ENCODE data around the gene NXF1.
"Not testable (repeated sequence)": the region's sequence is repeated elsewhere in the genome, so short reads cannot be mapped to it uniquely, and the experiment has no call there.

Gene NXF1

GRCh38 chr11:62831520-62832335, 26.5 kb upstream of the NXF1 start, which contains the start of gene STX5:
Gene STX5, minus strand, starts transcription at chr11:62832051. Its CDS starts 808 bp downstream, at chr11:62831243.
- peak; percentile 100 for DNase-seq

- DNase-seq: no peak
Observed at GRCh38 chr11:62830904-62831519, 25.8 kb upstream of the NXF1 start.

GRCh38 chr11:62828130-62828529, 22.9 kb upstream of the NXF1 start:
- DNase-seq: not testable (repeated sequence)

GRCh38 chr11:62823677-62824076, 18.4 kb upstream of the NXF1 start:
- no peak for DNase-seq

GRCh38 chr11:62817129-62817528, 11.9 kb upstream of the NXF1 start:
- DNase-seq: no peak

GRCh38 chr11:62816557-62816956, 11.3 kb upstream of the NXF1 start:
- DNase-seq: no peak

GRCh38 chr11:62811659-62812058, 6.4 kb upstream of the NXF1 start:
- DNase-seq: no peak

GRCh38 chr11:62810748-62811147, 5.5 kb upstream of the NXF1 start:
- no peak for DNase-seq

GRCh38 chr11:62806611-62807121, 1.4 kb upstream of the NXF1 start:
- no peak for DNase-seq

- DNase-seq: peak; percentile 30 to 31
Observed at GRCh38 chr11:62805961-62806441, 761 bp upstream of the NXF1 start.

GRCh38 chr11:62804310-62805075, 747 bp downstream of the NXF1 start:
- DNase-seq: no peak

GRCh38 chr11:62801071-62801470, 4.2 kb downstream of the NXF1 start:
- no peak for DNase-seq

GRCh38 chr11:62799486-62799885, 5.8 kb downstream of the NXF1 start:
- no peak for DNase-seq

- no peak for DNase-seq
Observed at GRCh38 chr11:62796281-62796680, 9.0 kb downstream of the NXF1 start.

- no peak for DNase-seq
Observed at GRCh38 chr11:62794201-62794775, 11.0 kb downstream of the NXF1 start.

GRCh38 chr11:62792202-62792575, 13.1 kb downstream of the NXF1 start:
- DNase-seq: no peak

GRCh38 chr11:62791501-62792201, 13.6 kb downstream of the NXF1 start, which contains the start of gene TMEM223:
Gene TMEM223, minus strand, starts transcription at chr11:62792006. Its CDS starts 12 bp downstream, at chr11:62791994.
- peak; percentile 86 to 87 for DNase-seq

GRCh38 chr11:62789576-62789975, 15.7 kb downstream of the NXF1 start:
- no peak for DNase-seq

- DNase-seq: no peak
Observed at GRCh38 chr11:62788991-62789390, 16.2 kb downstream of the NXF1 start.

GRCh38 chr11:62787005-62787759, 18.1 kb downstream of the NXF1 start, which contains the start of gene TMEM179B:
Gene TMEM179B, plus strand, starts transcription at chr11:62787402. Its CDS starts 30 bp downstream, at chr11:62787432.
- peak; percentile 99 for DNase-seq

All from activated CD4-positive, alpha-beta T cell treated with anti-CD3 and anti-CD28 coated beads for 4 hours (primary cell).